AG04449 (cell line): ENCODE data around the gene PIP4P1.
"Not testable (repeated sequence)": the region's sequence is repeated elsewhere in the genome, so short reads cannot be mapped to it uniquely, and the experiment has no call there.

Experiments
- CTCF ChIA-PET: fragments of 350-600 bp; formaldehyde crosslinking; extraction: SDS; loops from one replicate; lab custom pipeline; 2021; ENCODE audit warnings: antibody characterized with exemption; lab: Yijun Ruan, JAX
- POLR2A ChIA-PET: fragments of 400-600, 350-600 bp; formaldehyde crosslinking; extraction: SDS; loops from one replicate; lab custom pipeline; 2020; ENCODE audit warnings: antibody characterized with exemption, inconsistent platforms; lab: Yijun Ruan, JAX
- DNase-seq: peaks from one replicate; pipeline ENCODE4 v3.0.0-alpha.2; 2010; ENCODE audit warnings: low read depth, low spot score
- H3K4me3 ChIP-seq: 2 replicates; pipeline ENCODE4 v1.5.1; 2011; ENCODE audit warnings: low read depth, mild to moderate bottlenecking, control low read depth, low read length
- TF ChIP-seq, protein P1 (sequence below): IDR thresholded peaks from one replicate; pipeline ENCODE4 v1.5.1; 2011; ENCODE audit warnings: mild to moderate bottlenecking, moderate library complexity, low read length, control low read depth, inconsistent platforms; ENCODE audit not compliant: insufficient read depth; ENCODE audit errors: missing control alignments

The PIP4P1 gene

GRCh38 chr14:20458031-20458789, 3.0 kb downstream of the PIP4P1 start:
- TF ChIP-seq, protein P1, sequence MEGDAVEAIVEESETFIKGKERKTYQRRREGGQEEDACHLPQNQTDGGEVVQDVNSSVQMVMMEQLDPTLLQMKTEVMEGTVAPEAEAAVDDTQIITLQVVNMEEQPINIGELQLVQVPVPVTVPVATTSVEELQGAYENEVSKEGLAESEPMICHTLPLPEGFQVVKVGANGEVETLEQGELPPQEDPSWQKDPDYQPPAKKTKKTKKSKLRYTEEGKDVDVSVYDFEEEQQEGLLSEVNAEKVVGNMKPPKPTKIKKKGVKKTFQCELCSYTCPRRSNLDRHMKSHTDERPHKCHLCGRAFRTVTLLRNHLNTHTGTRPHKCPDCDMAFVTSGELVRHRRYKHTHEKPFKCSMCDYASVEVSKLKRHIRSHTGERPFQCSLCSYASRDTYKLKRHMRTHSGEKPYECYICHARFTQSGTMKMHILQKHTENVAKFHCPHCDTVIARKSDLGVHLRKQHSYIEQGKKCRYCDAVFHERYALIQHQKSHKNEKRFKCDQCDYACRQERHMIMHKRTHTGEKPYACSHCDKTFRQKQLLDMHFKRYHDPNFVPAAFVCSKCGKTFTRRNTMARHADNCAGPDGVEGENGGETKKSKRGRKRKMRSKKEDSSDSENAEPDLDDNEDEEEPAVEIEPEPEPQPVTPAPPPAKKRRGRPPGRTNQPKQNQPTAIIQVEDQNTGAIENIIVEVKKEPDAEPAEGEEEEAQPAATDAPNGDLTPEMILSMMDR = no peak
- CTCF ChIA-PET = no interaction called here
- DNase-seq = no peak
- no peak overlapping the region for H3K4me3 ChIP-seq
- POLR2A ChIA-PET = no interaction called here

DNA sequence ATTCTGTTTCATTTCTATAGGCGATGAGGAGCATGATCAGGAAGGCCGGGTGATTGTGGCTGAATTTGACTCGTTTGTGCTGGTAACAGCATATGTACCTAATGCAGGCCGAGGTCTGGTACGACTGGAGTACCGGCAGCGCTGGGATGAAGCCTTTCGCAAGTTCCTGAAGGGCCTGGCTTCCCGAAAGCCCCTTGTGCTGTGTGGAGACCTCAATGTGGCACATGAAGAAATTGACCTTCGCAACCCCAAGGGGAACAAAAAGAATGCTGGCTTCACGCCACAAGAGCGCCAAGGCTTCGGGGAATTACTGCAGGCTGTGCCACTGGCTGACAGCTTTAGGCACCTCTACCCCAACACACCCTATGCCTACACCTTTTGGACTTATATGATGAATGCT, 4.3 kb downstream of the PIP4P1 start:
- TF ChIP-seq, protein P1 = no peak
- no peak for DNase-seq
- no peak overlapping the region for H3K4me3 ChIP-seq
- POLR2A ChIA-PET = no interaction called here
- CTCF ChIA-PET = interaction anchor here (3.4 to 8.4 kb wide), 2 partner anchors 42 to 151 kb away, joined by 25 to 46 read pairs; partner anchors contain the start of gene TEP1

GRCh38 chr14:20455355-20456300, 5.6 kb downstream of the PIP4P1 start:
- TF ChIP-seq, protein P1 = no peak
- ChIA-PET CTCF (interaction anchor here (1.0 to 8.4 kb wide), 5 partner anchors 30 to 152 kb away, joined by 3 to 46 read pairs (median 4); partner anchors contain the start of gene TEP1), POLR2A (interaction anchor here (0.8 to 3.2 kb wide), 11 partner anchors 14 to 616 kb away, joined by 3 to 19 read pairs (median 7); partner anchors contain the start of genes KLHL33, PARP2, PNP and TEP1)
- peak; percentile 57 for DNase-seq
- peak overlapping the region; percentile 96 for H3K4me3 ChIP-seq

DNA sequence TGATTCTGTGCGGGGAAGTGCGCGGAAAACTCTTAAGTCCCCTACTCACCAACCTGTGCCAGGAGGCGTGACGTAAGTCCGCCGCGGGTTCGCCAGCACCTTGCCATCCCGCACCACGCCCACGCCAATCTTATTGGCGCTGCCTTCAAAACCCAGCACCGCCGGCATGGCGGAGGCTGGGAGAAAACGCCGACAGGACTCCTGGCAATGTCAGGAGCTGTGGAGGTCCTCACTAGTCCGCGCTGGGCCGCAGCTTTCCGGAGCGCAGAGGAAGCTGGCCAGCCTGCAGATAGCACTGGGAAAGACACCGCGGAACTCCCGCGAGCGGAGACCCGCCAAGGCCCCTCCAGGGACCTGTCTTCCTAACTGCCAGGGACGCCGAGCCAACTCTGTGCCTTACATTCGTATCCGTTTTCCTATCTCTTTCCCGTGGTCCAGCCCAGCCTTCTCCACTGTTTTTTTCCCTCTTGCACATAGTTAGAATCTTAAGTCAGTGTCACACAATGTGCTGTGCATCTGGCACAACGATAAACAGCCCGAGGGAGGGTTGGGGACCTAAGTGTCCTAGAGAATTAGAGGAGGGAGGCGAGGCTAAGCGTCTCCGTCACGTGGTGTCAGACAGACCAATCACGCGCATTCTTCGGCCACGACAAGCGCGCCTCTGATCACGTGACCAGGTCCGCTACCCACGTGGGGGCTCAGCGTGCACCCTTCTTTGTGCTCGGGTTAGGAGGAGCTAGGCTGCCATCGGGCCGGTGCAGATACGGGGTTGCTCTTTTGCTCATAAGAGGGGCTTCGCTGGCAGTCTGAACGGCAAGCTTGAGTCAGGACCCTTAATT, 6.5 kb downstream of the PIP4P1 start, which contains the start of the genes APEX1 and OSGEP:
TSS of gene APEX1 (plus strand) at position 711 of the 839 bp plus-strand sequence. CDS start 420 bp downstream, outside the sequence.
TSS of gene OSGEP (minus strand) at position 297 of the 839 bp plus-strand sequence. CDS start at position 168, 129 bp downstream.
- TF ChIP-seq, protein P1 = no peak
- peak; percentile 90 for DNase-seq
- POLR2A ChIA-PET = interaction anchor here (0.8 to 3.2 kb wide), 11 partner anchors 13 to 617 kb away, joined by 3 to 19 read pairs (median 7); partner anchors contain the start of genes KLHL33, PARP2, PNP and TEP1
- CTCF ChIA-PET = interaction anchor here (1.0 to 8.4 kb wide), 5 partner anchors 29 to 153 kb away, joined by 3 to 46 read pairs (median 4); partner anchors contain the start of gene TEP1
- H3K4me3 ChIP-seq = peak within 1 kb of the TSS; percentile 96

- POLR2A ChIA-PET = not testable (repeated sequence)
These were observed 8.4 kb downstream of the PIP4P1 start for GRCh38 chr14:20452831-20453230.

More at GRCh38 chr14:20452831-20453230, 8.4 kb downstream of the PIP4P1 start:
- not testable (repeated sequence) for DNase-seq, H3K4me3 ChIP-seq
- CTCF ChIA-PET = interaction anchor here (1.4 to 8.4 kb wide), 2 partner anchors 38 to 125 kb away, joined by 3 to 46 read pairs; partner anchors contain the start of gene TEP1
